Measurements from ENCODE around the gene RGS12. TPM values are rescaled to one million over a fixed set of nuclear protein-coding genes. Genes with fewer than 3 reads are reported as not detected.

Gene RGS12
- total and polyA plus RNA-seq, 2 of the 8 experiments (the other 6 are each of a cell fraction or from before 2014, with no cell fraction given) = 6.0 to 16.4 TPM

DNA sequence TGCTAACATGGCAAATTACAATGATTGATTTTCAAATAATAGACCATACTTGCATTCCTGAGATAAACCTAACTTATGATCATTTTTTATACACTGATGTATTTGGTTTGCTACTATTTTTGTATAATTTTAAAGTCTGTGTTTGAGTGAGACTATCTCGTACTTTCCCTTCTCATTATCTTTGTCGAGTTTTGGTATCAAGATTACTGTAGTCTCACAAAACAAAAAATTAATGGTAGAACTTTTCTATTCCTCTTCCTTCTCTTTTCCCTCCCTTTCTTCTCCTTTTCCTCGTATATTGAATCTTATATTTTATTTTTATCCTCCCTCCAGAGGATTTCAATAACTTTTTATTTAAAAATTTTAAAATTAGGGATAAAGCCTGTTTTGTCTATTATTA lies 41.5 kb downstream of the RGS12 start:
- Histone ChIP-seq H3K9ac (replicated peaks in 1 of 4; ENCODE audit: extremely low read depth in 1 of 4, low read depth in 3 of 4, low read length in 3 of 4) (peak overlapping the region in 1 of 4 experiments; percentile 37; a peak in 1 of 7 replicates), H3K14ac (ENCODE audit: insufficient read length) (no peak overlapping the region), H4K8ac (ENCODE audit: extremely low read depth, insufficient read depth, low read length) (no peak overlapping the region), H3K27ac (ENCODE audit: low read depth, low read length) (no peak overlapping the region), H4K5ac (ENCODE audit: insufficient read length, low read depth, low read length) (no peak overlapping the region), H4K91ac (replicated peaks; ENCODE audit: insufficient read length, low read length) (no peak overlapping the region), H3K27me3 (replicated peaks in 1 of 4; ENCODE audit: control insufficient read depth in 3 of 4, extremely low read depth in 1 of 4, insufficient read depth in 3 of 4, low read length in 3 of 4) (no peaks in the 10 kb centered on the region), H2BK15ac (ENCODE audit: low read length) (no peak overlapping the region), H3K4me3 (ENCODE audit: extremely low read depth in 1 of 4, insufficient read depth in 2 of 4, low read depth in 3 of 4, low read length in 4 of 4) (no peak overlapping the region), H3K23ac (ENCODE audit: insufficient read length) (no peak overlapping the region), H3K4me2 (ENCODE audit: insufficient read depth in 1 of 2, low read depth in 2 of 2, low read length in 2 of 2) (no peak overlapping the region), H3K23me2 (ENCODE audit: low read depth, low read length) (no peaks in the 10 kb centered on the region), H3K18ac (ENCODE audit: extremely low read depth, low read length) (no peak overlapping the region), H3K56ac (replicated peaks; ENCODE audit: insufficient read length, low read depth, low read length) (no peak overlapping the region), H2AFZ (ENCODE audit: low read length) (no peak overlapping the region), H2BK20ac (ENCODE audit: low read length) (no peak overlapping the region), H3K79me1 (ENCODE audit: low read depth, low read length) (no peaks in the 10 kb centered on the region; the same call in 1 of the 2 replicates), H3K9me3 (ENCODE audit: insufficient read depth in 2 of 2, low read depth in 1 of 2, low read length in 1 of 2) (no peaks in the 10 kb centered on the region), H2BK5ac (ENCODE audit: low read depth, low read length) (no peak overlapping the region), H3K36me3 (ENCODE audit: control insufficient read depth in 2 of 4, insufficient read depth in 4 of 4, low read length in 3 of 4) (no peaks in the 10 kb centered on the region), H3K4me1 (replicated peaks in 1 of 4; ENCODE audit: control insufficient read depth in 3 of 4, insufficient read depth in 4 of 4, low read length in 3 of 4) (peaks cover 0 to 2% (median 0%) of the 10 kb centered on the region in 4 experiments; a peak in 3 of 7 replicates), H2BK12ac (ENCODE audit: low read depth, low read length) (no peak overlapping the region), H3K79me2 (ENCODE audit: control insufficient read depth in 1 of 2, insufficient read depth in 2 of 2, low read length in 2 of 2) (no peaks in the 10 kb centered on the region), H2AK5ac (ENCODE audit: low read depth, low read length) (no peak overlapping the region), H3K4ac (replicated peaks; ENCODE audit: insufficient read length, low read depth, low read length) (no peak overlapping the region), H4K20me1 (replicated peaks in 1 of 2; ENCODE audit: control insufficient read depth in 1 of 2, insufficient read depth in 2 of 2, low read length in 2 of 2) (peaks cover 7% of the 10 kb centered on the region in 2 experiments), H2BK120ac (replicated peaks; ENCODE audit: low read depth, low read length) (no peak overlapping the region)
- WGBS, 2 experiments (ENCODE audit: extremely low coverage in 1 of 2, insufficient coverage in 1 of 2, insufficient read length in 1 of 2, insufficient replicate concordance in 2 of 2, low coverage in 1 of 2, low lambda C conversion rate in 2 of 2, missing lambda C conversion rate in 1 of 2) = 86 to 100% methylated on average over 1 to 3 of the region's 3 CpGs
- ChIA-PET CTCF (ENCODE audit: partially characterized antibody) (interaction anchor here (1.3 to 12.2 kb wide), 4 partner anchors 12 to 147 kb away, joined by 3 to 124 read pairs (median 10); no protein-coding TSS in a partner anchor), POLR2A (ENCODE audit: partially characterized antibody) (no interaction called here)
- no peak for FAIRE-seq
- no peak for DNase-seq (ENCODE audit: low read depth in 1 of 2, low spot score in 2 of 2)
- TF ChIP-seq POU5F1 (IDR thresholded peaks at IDR 0.05; ENCODE audit: low read depth, low read length) (no peak), BACH1 (IDR thresholded peaks at IDR 0.05; ENCODE audit: low read length) (no peak), EP300 (IDR thresholded peaks at IDR 0.05; ENCODE audit: borderline replicate concordance in 1 of 2, low read depth in 2 of 2, low read length in 2 of 2) (no peak), KDM5A (IDR thresholded peaks at IDR 0.05; ENCODE audit: low read length) (no peak), EZH2 (IDR thresholded peaks at IDR 0.05; ENCODE audit: low read depth, low read length, severe bottlenecking) (no peak), GABPA (IDR thresholded peaks at IDR 0.05; ENCODE audit: borderline replicate concordance, insufficient read depth, low read length) (no peak), PHF8 (conservative IDR thresholded peaks at IDR 0.05; ENCODE audit: low read depth, low read length) (no peak)
- TF ChIP-seq, protein P1, sequence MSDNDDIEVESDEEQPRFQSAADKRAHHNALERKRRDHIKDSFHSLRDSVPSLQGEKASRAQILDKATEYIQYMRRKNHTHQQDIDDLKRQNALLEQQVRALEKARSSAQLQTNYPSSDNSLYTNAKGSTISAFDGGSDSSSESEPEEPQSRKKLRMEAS (IDR thresholded peaks at IDR 0.05) = no peak

Measured in H1 (cell line).